Karpas-422 (cell line): ENCODE data around the gene SLC24A3. TPM values are rescaled to one million over a fixed set of nuclear protein-coding genes. Genes with fewer than 3 reads are reported as not detected.

Source experiments
- DNase-seq: peaks from one replicate; pipeline ENCODE4 v3.0.0-alpha.2; 2015
- H2AFZ ChIP-seq: fragments of 200-600 bp; sonication (generic); 2 replicates; pipeline ENCODE4 v1.6.1; 2014; ENCODE audit warnings: antibody characterized with exemption, low read length, mixed read lengths
- H3K27ac ChIP-seq: fragments of 200-600 bp; sonication (generic); 2 replicates; pipeline ENCODE4 v1.5.1; 2014; ENCODE audit warnings: mild to moderate bottlenecking, low read length, moderate library complexity
- H3K27me3 ChIP-seq: fragments of 200-600 bp; sonication (generic); 2 replicates; pipeline ENCODE4 v1.6.1; 2014; ENCODE audit warnings: low read length, mixed read lengths
- H3K36me3 ChIP-seq: fragments of 200-600 bp; sonication (generic); 2 replicates; pipeline ENCODE4 v1.6.1; 2014; ENCODE audit warnings: low read length, mixed read lengths; ENCODE audit not compliant: insufficient read depth
- H3K4me1 ChIP-seq: fragments of 200-600 bp; sonication (generic); 2 replicates; pipeline ENCODE4 v1.6.1; 2014; ENCODE audit warnings: mild to moderate bottlenecking, low read length, mixed read lengths
- H3K4me2 ChIP-seq: fragments of 200-600 bp; sonication (generic); 2 replicates; pipeline ENCODE4 v1.6.1; 2014; ENCODE audit warnings: low read length, low read depth, mild to moderate bottlenecking; ENCODE audit not compliant: poor library complexity, severe bottlenecking
- H3K4me3 ChIP-seq: fragments of 200-600 bp; sonication (generic); 2 replicates; pipeline ENCODE4 v1.5.1; 2014; ENCODE audit warnings: mild to moderate bottlenecking, antibody characterized with exemption, low read length, mixed read lengths
- H3K79me2 ChIP-seq: fragments of 200-600 bp; sonication (generic); 2 replicates; pipeline ENCODE4 v1.6.1; 2014; ENCODE audit warnings: mild to moderate bottlenecking, low read length, mixed read lengths
- H3K9ac ChIP-seq: fragments of 200-600 bp; sonication (generic); 2 replicates; pipeline ENCODE4 v1.6.0; 2014; ENCODE audit warnings: low read length
- H3K9me2 ChIP-seq: fragments of 200-600 bp; sonication (generic), shearing (Covaris generic); replicated peaks from 2 replicates; pipeline ENCODE4 v1.6.0; 2014; ENCODE audit warnings: mild to moderate bottlenecking, low read length, moderate library complexity; ENCODE audit not compliant: insufficient read depth
- H3K9me3 ChIP-seq: fragments of 300-700, 200-600 bp; sonication (generic); 2 replicates; pipeline ENCODE4 v1.6.1; 2014; ENCODE audit warnings: low read length, mixed read lengths
- H4K20me1 ChIP-seq: fragments of 200-600 bp; sonication (generic); 2 replicates; pipeline ENCODE4 v1.6.1; 2014; ENCODE audit warnings: mild to moderate bottlenecking, antibody characterized with exemption, low read length, low read depth; ENCODE audit not compliant: insufficient read depth
- total RNA-seq: library from RNA; depleted of rRNA; stranded (reverse); fragments of >200 nt; shearing (Covaris generic); gene quantifications from 2 replicates; pipeline ENCODE4 v1.2.3, GENCODE V29; 2014; ENCODE audit warnings: low replicate concordance

Gene SLC24A3
- total RNA-seq, 1 experiment from 2014 or later: not detected

- Histone ChIP-seq H3K79me2 (no peaks in the 10 kb centered on the region), H3K4me3 (no peak overlapping the region), H3K4me1 (no peaks in the 10 kb centered on the region), H3K27me3 (no peaks in the 10 kb centered on the region), H3K36me3 (no peaks in the 10 kb centered on the region), H2AFZ (no peak overlapping the region), H3K9ac (no peak overlapping the region), H4K20me1 (no peaks in the 10 kb centered on the region), H3K4me2 (no peak overlapping the region), H3K27ac (no peak overlapping the region), H3K9me2 (no peaks in the 10 kb centered on the region), H3K9me3 (no peaks in the 10 kb centered on the region)
- DNase-seq: no peak
These were observed 390.4 kb downstream of the SLC24A3 start for GRCh38 chr20:19602675-19603375.

GRCh38 chr20:19603376-19603750 lies 390.9 kb downstream of the SLC24A3 start:
- H2AFZ ChIP-seq: no peak overlapping the region

GRCh38 chr20:19605786-19606485 lies 393.5 kb downstream of the SLC24A3 start:
- H3K9ac ChIP-seq: no peak overlapping the region
- H3K27me3 ChIP-seq: no peaks in the 10 kb centered on the region
- no peaks in the 10 kb centered on the region for H3K4me1 ChIP-seq
- no peak overlapping the region for H3K27ac ChIP-seq
- H3K36me3 ChIP-seq: no peaks in the 10 kb centered on the region
- DNase-seq: no peak
- H3K9me2 ChIP-seq: no peaks in the 10 kb centered on the region
- no peaks in the 10 kb centered on the region for H4K20me1 ChIP-seq
- no peak overlapping the region for H3K4me3 ChIP-seq
- H3K4me2 ChIP-seq: no peak overlapping the region
- H3K9me3 ChIP-seq: no peaks in the 10 kb centered on the region
- H2AFZ ChIP-seq: no peak overlapping the region
- no peaks in the 10 kb centered on the region for H3K79me2 ChIP-seq

More at GRCh38 chr20:19603376-19603750, 390.9 kb downstream of the SLC24A3 start:
- Histone ChIP-seq H3K79me2 (no peaks in the 10 kb centered on the region), H3K4me3 (no peak overlapping the region), H3K9me2 (no peaks in the 10 kb centered on the region), H3K9ac (no peak overlapping the region), H3K36me3 (no peaks in the 10 kb centered on the region), H3K4me2 (no peak overlapping the region), H3K27ac (no peak overlapping the region), H3K27me3 (no peaks in the 10 kb centered on the region), H3K9me3 (no peaks in the 10 kb centered on the region), H4K20me1 (no peaks in the 10 kb centered on the region), H3K4me1 (no peaks in the 10 kb centered on the region)
- DNase-seq: no peak

GRCh38 chr20:19609642-19610223 lies 397.3 kb downstream of the SLC24A3 start:
- Histone ChIP-seq H3K27me3 (no peaks in the 10 kb centered on the region), H3K9ac (no peak overlapping the region), H3K4me2 (no peak overlapping the region), H3K4me3 (no peak overlapping the region), H3K36me3 (no peaks in the 10 kb centered on the region), H3K9me2 (no peaks in the 10 kb centered on the region), H3K27ac (no peak overlapping the region), H3K79me2 (no peaks in the 10 kb centered on the region), H3K4me1 (no peaks in the 10 kb centered on the region), H4K20me1 (no peaks in the 10 kb centered on the region), H2AFZ (no peak overlapping the region), H3K9me3 (no peaks in the 10 kb centered on the region)
- DNase-seq: no peak

GRCh38 chr20:19615629-19616028 lies 403.2 kb downstream of the SLC24A3 start:
- no peaks in the 10 kb centered on the region for H3K9me3 ChIP-seq
- H3K4me3 ChIP-seq: no peak overlapping the region
- no peaks in the 10 kb centered on the region for H3K36me3 ChIP-seq
- no peaks in the 10 kb centered on the region for H3K4me1 ChIP-seq
- DNase-seq: no peak
- no peaks in the 10 kb centered on the region for H3K27me3 ChIP-seq
- no peaks in the 10 kb centered on the region for H4K20me1 ChIP-seq
- H3K79me2 ChIP-seq: no peaks in the 10 kb centered on the region
- H2AFZ ChIP-seq: no peak overlapping the region
- no peaks in the 10 kb centered on the region for H3K9me2 ChIP-seq
- no peak overlapping the region for H3K4me2 ChIP-seq
- H3K27ac ChIP-seq: no peak overlapping the region
- H3K9ac ChIP-seq: no peak overlapping the region

GRCh38 chr20:19616081-19616480 lies 403.6 kb downstream of the SLC24A3 start:
- H3K4me2 ChIP-seq: no peak overlapping the region
- H3K79me2 ChIP-seq: no peaks in the 10 kb centered on the region
- H3K9ac ChIP-seq: no peak overlapping the region
- no peak overlapping the region for H2AFZ ChIP-seq
- no peaks in the 10 kb centered on the region for H3K9me3 ChIP-seq
- no peaks in the 10 kb centered on the region for H3K27me3 ChIP-seq
- H3K9me2 ChIP-seq: no peaks in the 10 kb centered on the region
- no peak overlapping the region for H3K27ac ChIP-seq
- H3K36me3 ChIP-seq: no peaks in the 10 kb centered on the region
- H3K4me1 ChIP-seq: no peaks in the 10 kb centered on the region
- H4K20me1 ChIP-seq: no peaks in the 10 kb centered on the region
- no peak for DNase-seq
- H3K4me3 ChIP-seq: no peak overlapping the region

DNA sequence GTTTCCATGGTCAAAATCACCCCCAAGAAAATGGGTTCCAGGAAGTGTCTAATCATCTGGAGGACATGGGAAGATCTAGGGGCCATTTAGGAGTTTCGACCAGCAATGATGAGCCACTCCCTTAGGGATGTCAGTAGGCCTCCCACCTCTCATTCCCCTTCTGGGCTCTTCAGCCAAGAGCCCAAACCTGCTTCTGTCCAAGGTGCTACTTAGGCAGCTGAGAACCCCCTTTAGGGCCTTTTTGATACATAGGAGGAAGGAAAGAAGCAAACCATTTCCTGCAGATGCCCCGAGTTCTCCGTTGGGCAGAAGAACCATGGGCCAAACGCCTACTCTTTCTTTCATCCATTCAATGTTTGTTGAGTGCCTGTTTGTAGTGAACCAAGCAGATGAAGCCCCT lies 404.2 kb downstream of the SLC24A3 start:
- Histone ChIP-seq H3K27me3 (no peaks in the 10 kb centered on the region), H4K20me1 (no peaks in the 10 kb centered on the region), H3K79me2 (no peaks in the 10 kb centered on the region), H3K4me3 (no peak overlapping the region), H3K9ac (no peak overlapping the region), H3K4me1 (no peaks in the 10 kb centered on the region), H3K9me2 (no peaks in the 10 kb centered on the region), H3K4me2 (no peak overlapping the region), H3K36me3 (no peaks in the 10 kb centered on the region), H3K9me3 (no peaks in the 10 kb centered on the region), H3K27ac (no peak overlapping the region), H2AFZ (no peak overlapping the region)
- no peak for DNase-seq

- no peaks in the 10 kb centered on the region for H3K36me3 ChIP-seq
- no peak overlapping the region for H2AFZ ChIP-seq
- no peak overlapping the region for H3K4me3 ChIP-seq
- H3K4me2 ChIP-seq: no peak overlapping the region
- no peaks in the 10 kb centered on the region for H3K9me3 ChIP-seq
- no peaks in the 10 kb centered on the region for H3K27me3 ChIP-seq
- H3K79me2 ChIP-seq: no peaks in the 10 kb centered on the region
- no peaks in the 10 kb centered on the region for H3K4me1 ChIP-seq
- DNase-seq: no peak
- H3K27ac ChIP-seq: no peak overlapping the region
- H4K20me1 ChIP-seq: no peaks in the 10 kb centered on the region
- H3K9me2 ChIP-seq: no peaks in the 10 kb centered on the region
- H3K9ac ChIP-seq: no peak overlapping the region
These were observed 404.8 kb downstream of the SLC24A3 start for GRCh38 chr20:19617256-19617655.
